H9 (cell line): ENCODE measurements around the gene TMPRSS9. TPM values are rescaled to one million over a fixed set of nuclear protein-coding genes. Genes with fewer than 3 reads are reported as not detected.

Source experiments
- DNase-seq: peaks from one replicate; pipeline ENCODE4 v3.0.0-alpha.2; 2017
- H2AFZ ChIP-seq: one replicate; pipeline ENCODE4 v1.6.1; 2013; ENCODE audit warnings: mild to moderate bottlenecking, low read length, control low read depth, moderate library complexity
- H2AK5ac ChIP-seq: 2 replicates; pipeline ENCODE4 v1.6.1; 2013; ENCODE audit warnings: low read length, control low read depth, mixed read lengths; ENCODE audit not compliant: insufficient read length
- H2BK120ac ChIP-seq: one replicate; pipeline ENCODE4 v1.6.1; 2013; ENCODE audit warnings: low read depth, mild to moderate bottlenecking, low read length, control low read depth, inconsistent platforms; ENCODE audit not compliant: poor library complexity, severe bottlenecking
- H2BK12ac ChIP-seq: 2 replicates; pipeline ENCODE4 v1.6.1; 2013; ENCODE audit warnings: low read length, control low read depth, mixed read lengths, low read depth; ENCODE audit not compliant: insufficient read length
- H2BK15ac ChIP-seq: 2 replicates; pipeline ENCODE4 v1.6.1; 2013; ENCODE audit warnings: low read depth, low read length, control low read depth
- H2BK20ac ChIP-seq: one replicate; pipeline ENCODE4 v1.6.1; 2013; ENCODE audit warnings: low read depth, mild to moderate bottlenecking, low read length, control low read depth, inconsistent platforms; ENCODE audit not compliant: poor library complexity, severe bottlenecking
- H2BK5ac ChIP-seq: 2 replicates; pipeline ENCODE4 v1.6.1; 2013; ENCODE audit warnings: low read length, control low read depth, mixed read lengths; ENCODE audit not compliant: insufficient read length
- H3K14ac ChIP-seq: 2 replicates; pipeline ENCODE4 v1.6.1; 2013; ENCODE audit warnings: low read length, control low read depth; ENCODE audit not compliant: insufficient read depth
- H3K18ac ChIP-seq: 2 replicates; pipeline ENCODE4 v1.6.1; 2013; ENCODE audit warnings: low read depth, mild to moderate bottlenecking, mixed read lengths, low read length, control low read depth; ENCODE audit not compliant: insufficient read length
- H3K23ac ChIP-seq: 2 replicates; pipeline ENCODE4 v1.6.1; 2013; ENCODE audit warnings: low read length, control low read depth, mixed read lengths, low read depth; ENCODE audit not compliant: insufficient read length
- H3K23me2 ChIP-seq: 2 replicates; pipeline ENCODE4 v1.6.1; 2013; ENCODE audit warnings: low read depth, mild to moderate bottlenecking, mixed read lengths, low read length, control low read depth; ENCODE audit not compliant: insufficient read length, poor library complexity, severe bottlenecking
- H3K27ac ChIP-seq: 2 replicates; pipeline ENCODE4 v1.5.1; 2013; ENCODE audit warnings: low read length, control low read depth, mixed read lengths, low read depth; ENCODE audit not compliant: insufficient read length
- H3K27me3 ChIP-seq: 2 replicates; pipeline ENCODE4 v1.6.1; 2013; ENCODE audit warnings: low read length, control low read depth, inconsistent platforms; ENCODE audit not compliant: insufficient read depth
- H3K4ac ChIP-seq: 2 replicates; pipeline ENCODE4 v1.6.1; 2013; ENCODE audit warnings: low read depth, mild to moderate bottlenecking, control low read depth, inconsistent platforms, low read length, moderate library complexity
- H3K4me1 ChIP-seq: 2 replicates; pipeline ENCODE4 v1.6.1; 2013; ENCODE audit warnings: low read length, control low read depth, inconsistent platforms; ENCODE audit not compliant: insufficient read depth
- H3K4me2 ChIP-seq: 2 replicates; pipeline ENCODE4 v1.6.1; 2013; ENCODE audit warnings: low read length, control low read depth, mixed read lengths; ENCODE audit not compliant: insufficient read length, insufficient read depth
- H3K56ac ChIP-seq: 2 replicates; pipeline ENCODE4 v1.6.1; 2013; ENCODE audit warnings: low read depth, mild to moderate bottlenecking, mixed read lengths, low read length, control low read depth; ENCODE audit not compliant: insufficient read length
- H3K79me1 ChIP-seq: 2 replicates; pipeline ENCODE4 v1.6.1; 2013; ENCODE audit warnings: low read depth, mild to moderate bottlenecking, moderate library complexity, low read length, control low read depth, inconsistent platforms; ENCODE audit not compliant: insufficient read depth, poor library complexity, severe bottlenecking
- H3K79me2 ChIP-seq: 2 replicates; pipeline ENCODE4 v1.6.1; 2013; ENCODE audit warnings: low read length, control low read depth, inconsistent platforms; ENCODE audit not compliant: insufficient read depth
- H3K9ac ChIP-seq: 2 replicates; pipeline ENCODE4 v1.6.1; 2013; ENCODE audit warnings: low read length, control low read depth, mixed read lengths; ENCODE audit not compliant: insufficient read length; ENCODE audit errors: extremely low read depth
- H3K9me3 ChIP-seq: one replicate; pipeline ENCODE4 v1.6.1; 2013; ENCODE audit warnings: low read depth, low read length, inconsistent platforms; ENCODE audit not compliant: control insufficient read depth
- H3T11ph ChIP-seq: one replicate; pipeline ENCODE4 v1.6.1; 2013; ENCODE audit warnings: mild to moderate bottlenecking, low read length, control low read depth, inconsistent platforms
- H4K20me1 ChIP-seq: one replicate; pipeline ENCODE4 v1.6.1; 2013; ENCODE audit not compliant: control insufficient read depth, insufficient read length, insufficient read depth
- H4K5ac ChIP-seq: 2 replicates; pipeline ENCODE4 v1.6.1; 2013; ENCODE audit warnings: low read depth, mild to moderate bottlenecking, mixed read lengths, low read length, control low read depth; ENCODE audit not compliant: insufficient read length
- H4K8ac ChIP-seq: replicated peaks from 2 replicates; pipeline ENCODE4 v1.6.1; 2013; ENCODE audit warnings: low read length, control low read depth, mixed read lengths, low read depth; ENCODE audit not compliant: insufficient read length
- H4K91ac ChIP-seq: 2 replicates; pipeline ENCODE4 v1.6.1; 2013; ENCODE audit warnings: low read depth, mild to moderate bottlenecking, moderate library complexity, mixed read lengths, low read length, control low read depth; ENCODE audit not compliant: insufficient read length
- H3K27ac Mint-ChIP-seq, 3 experiments: 2 replicates in 2 of 3; 3 replicates in 1 of 3; pipeline ENCODE4 v1.8.0; 2020 to 2021; ENCODE audit warnings: mixed read lengths in 3 of 3, mild to moderate bottlenecking in 1 of 3, moderate library complexity in 1 of 3
- H3K27me3 Mint-ChIP-seq: 2 replicates; pipeline ENCODE4 v1.8.0; 2021; ENCODE audit warnings: low read depth, mild to moderate bottlenecking, moderate library complexity, mixed read lengths
- H3K36me3 Mint-ChIP-seq, 3 experiments: 2 replicates in 2 of 3; 3 replicates in 1 of 3; pipeline ENCODE4 v1.8.0; 2020 to 2021; ENCODE audit warnings: low read depth in 3 of 3, mixed read lengths in 3 of 3; ENCODE audit not compliant: insufficient read depth in 1 of 3
- H3K4me1 Mint-ChIP-seq, 2 experiments: 2 replicates each; pipeline ENCODE4 v1.8.0; 2020; ENCODE audit warnings: mixed read lengths in 2 of 2
- H3K4me3 Mint-ChIP-seq, 2 experiments: 2 replicates in 1 of 2; 3 replicates in 1 of 2; pipeline ENCODE4 v1.8.0; 2020 to 2021; ENCODE audit warnings: mild to moderate bottlenecking in 2 of 2, mixed read lengths in 2 of 2, moderate library complexity in 1 of 2
- H3K9me3 Mint-ChIP-seq, 2 experiments: 2 replicates in 1 of 2; 3 replicates in 1 of 2; pipeline ENCODE4 v1.8.0; 2020; ENCODE audit warnings: mild to moderate bottlenecking in 2 of 2, mixed read lengths in 2 of 2, moderate library complexity in 1 of 2
- WGBS: extraction: QIAGEN DNeasy Blood & Tissue Kit; methylation state at CpG from one replicate; pipeline ENCODE4 v1.1.7; 2013; ENCODE audit warnings: missing lambda C conversion rate, low lambda C conversion rate, mixed read lengths; ENCODE audit not compliant: insufficient read length; ENCODE audit errors: extremely low coverage; 5-methylcytosine and 5-hydroxymethylcytosine counted together
- total RNA-seq: library from RNA; stranded (reverse); gene quantifications from 2 replicates; pipeline ENCODE4 v1.2.1, GENCODE V29; 2021
- TF ChIP-seq, protein P1 (sequence below): fragments of 200-600 bp; sonication (generic); conservative IDR thresholded peaks from 3 replicates; pipeline ENCODE4 v1.8.0; 2021; ENCODE audit warnings: antibody characterized with exemption, mild to moderate bottlenecking

TMPRSS9 gene
- total RNA-seq, 1 experiment from 2014 or later = 0.24 TPM

DNA sequence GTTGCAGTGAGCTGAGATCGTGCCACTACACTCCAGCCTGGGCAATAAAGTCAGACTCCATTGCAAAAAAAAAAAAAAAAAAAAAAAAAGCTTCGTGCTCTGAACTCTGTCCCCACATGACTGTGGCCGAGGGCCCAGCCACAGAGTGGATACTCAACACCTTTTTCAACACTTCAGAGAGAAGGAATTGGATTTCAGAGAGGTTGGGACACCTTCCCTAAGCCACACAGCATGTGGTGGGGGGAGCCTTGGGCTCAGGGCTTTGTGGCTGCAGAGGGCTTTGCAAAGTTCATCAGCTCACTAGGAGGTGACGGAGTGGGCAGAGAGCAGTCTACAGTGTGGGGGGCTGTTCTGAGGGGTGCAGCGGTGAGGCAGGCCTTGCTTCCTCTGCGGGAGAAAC, 41.1 kb upstream of the TMPRSS9 start:
- no peak overlapping the region for H4K5ac ChIP-seq
- no CpG with 5 or more reads among the region's 6 CpGs for WGBS
- H3K14ac ChIP-seq = no peak overlapping the region
- no peak overlapping the region for H3K56ac ChIP-seq
- no peaks in the 10 kb centered on the region for H3K23me2 ChIP-seq
- H3K27ac ChIP-seq = no peak overlapping the region
- Mint-ChIP-seq H3K9me3 (peaks cover 0 to 9% of the 10 kb centered on the region in 2 experiments; a peak in 3 of 5 replicates), H3K4me1 (0 out of 4 replicates have a peak, but pooled peaks cover 6 to 12% of the 10 kb centered on the region in 2 experiments), H3K27ac (no peak overlapping the region), H3K4me3 (no peak overlapping the region), H3K36me3 (peaks cover 2 to 14% (median 10%) of the 10 kb centered on the region in 3 experiments; a peak in 4 of 7 replicates), H3K27me3 (peaks cover 23% of the 10 kb centered on the region)
- TF ChIP-seq, protein P1, sequence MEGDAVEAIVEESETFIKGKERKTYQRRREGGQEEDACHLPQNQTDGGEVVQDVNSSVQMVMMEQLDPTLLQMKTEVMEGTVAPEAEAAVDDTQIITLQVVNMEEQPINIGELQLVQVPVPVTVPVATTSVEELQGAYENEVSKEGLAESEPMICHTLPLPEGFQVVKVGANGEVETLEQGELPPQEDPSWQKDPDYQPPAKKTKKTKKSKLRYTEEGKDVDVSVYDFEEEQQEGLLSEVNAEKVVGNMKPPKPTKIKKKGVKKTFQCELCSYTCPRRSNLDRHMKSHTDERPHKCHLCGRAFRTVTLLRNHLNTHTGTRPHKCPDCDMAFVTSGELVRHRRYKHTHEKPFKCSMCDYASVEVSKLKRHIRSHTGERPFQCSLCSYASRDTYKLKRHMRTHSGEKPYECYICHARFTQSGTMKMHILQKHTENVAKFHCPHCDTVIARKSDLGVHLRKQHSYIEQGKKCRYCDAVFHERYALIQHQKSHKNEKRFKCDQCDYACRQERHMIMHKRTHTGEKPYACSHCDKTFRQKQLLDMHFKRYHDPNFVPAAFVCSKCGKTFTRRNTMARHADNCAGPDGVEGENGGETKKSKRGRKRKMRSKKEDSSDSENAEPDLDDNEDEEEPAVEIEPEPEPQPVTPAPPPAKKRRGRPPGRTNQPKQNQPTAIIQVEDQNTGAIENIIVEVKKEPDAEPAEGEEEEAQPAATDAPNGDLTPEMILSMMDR = no peak
- no peaks in the 10 kb centered on the region for H3K79me1 ChIP-seq
- H2AFZ ChIP-seq = no peak overlapping the region
- H2BK120ac ChIP-seq = no peak overlapping the region
- no peak for DNase-seq
- no peak overlapping the region for H4K8ac ChIP-seq
- H2BK5ac ChIP-seq = no peak overlapping the region
- no peak overlapping the region for H3T11ph ChIP-seq
- H2BK20ac ChIP-seq = no peak overlapping the region
- H3K23ac ChIP-seq = no peak overlapping the region
- no peak overlapping the region for H3K4ac ChIP-seq
- no peak overlapping the region for H3K9ac ChIP-seq
- H4K20me1 ChIP-seq = no peaks in the 10 kb centered on the region
- no peaks in the 10 kb centered on the region for H3K4me1 ChIP-seq
- no peak overlapping the region for H4K91ac ChIP-seq
- H2BK12ac ChIP-seq = no peak overlapping the region
- H3K18ac ChIP-seq = no peak overlapping the region
- no peaks in the 10 kb centered on the region for H3K27me3 ChIP-seq
- no peak overlapping the region for H3K4me2 ChIP-seq
- H3K9me3 ChIP-seq = no peaks in the 10 kb centered on the region
- no peak overlapping the region for H2AK5ac ChIP-seq
- H3K79me2 ChIP-seq = no peaks in the 10 kb centered on the region
- H2BK15ac ChIP-seq = no peak overlapping the region
